EH (cell line): ENCODE data around the gene ILK.
A peak's percentile ranks its signal among the peaks of the same experiment; 100 is the strongest.

Experiments
- DNase-seq: peaks from one replicate; pipeline ENCODE4 v3.0.0-alpha.2; 2015; ENCODE audit warnings: low read depth

The ILK gene

GRCh38 chr11:6636480-6636879, 32.9 kb downstream of the ILK start:
- no peak for DNase-seq

- peak; percentile 93 for DNase-seq
Observed at GRCh38 chr11:6637871-6638270, 34.3 kb downstream of the ILK start.

- DNase-seq, result peak; percentile 6
Observed at GRCh38 chr11:6638429-6638828, 34.9 kb downstream of the ILK start.

GRCh38 chr11:6640036-6640984, 36.7 kb downstream of the ILK start:
- no peak for DNase-seq

DNA sequence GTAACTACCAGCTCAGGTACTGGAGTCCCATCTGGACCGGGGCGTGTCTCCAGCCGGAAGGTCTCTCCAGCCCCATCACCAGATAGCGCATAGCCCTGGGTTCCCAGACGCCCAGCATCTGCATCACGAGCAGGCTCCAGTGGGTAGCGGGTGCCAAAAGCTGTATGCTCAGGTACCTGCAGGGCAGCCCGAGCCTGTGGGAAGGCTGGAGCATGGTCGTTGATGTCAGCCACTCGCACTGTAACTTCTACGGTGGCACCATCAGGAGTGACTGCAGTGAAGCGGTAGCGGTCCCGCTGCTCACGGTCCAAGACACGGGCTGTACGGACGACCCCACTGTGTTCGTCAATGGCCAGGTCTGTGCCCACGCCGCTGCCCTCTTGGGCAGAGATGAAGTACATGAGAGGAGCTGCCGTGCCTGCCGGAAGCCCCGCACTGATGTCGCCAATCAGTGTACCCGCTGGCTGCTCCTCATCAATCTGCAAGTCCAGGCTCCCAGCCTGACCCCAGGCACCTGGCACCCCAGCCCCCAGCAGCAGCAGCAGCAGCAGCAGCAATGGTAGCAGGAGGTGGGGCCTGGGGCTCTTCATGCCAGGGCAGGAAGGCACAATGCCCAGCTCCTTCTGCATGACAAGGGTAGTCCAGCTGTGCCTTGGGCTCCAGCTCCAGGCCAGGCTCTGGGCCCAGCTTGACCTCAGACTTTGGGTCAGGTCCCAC, 37.6 kb downstream of the ILK start:
- no peak for DNase-seq

GRCh38 chr11:6642957-6643356, 39.4 kb downstream of the ILK start:
- no peak for DNase-seq

GRCh38 chr11:6646071-6646470, 42.5 kb downstream of the ILK start:
- peak; percentile 84 for DNase-seq

GRCh38 chr11:6646576-6646917, 43.0 kb downstream of the ILK start:
- peak; percentile 76 for DNase-seq

DNA sequence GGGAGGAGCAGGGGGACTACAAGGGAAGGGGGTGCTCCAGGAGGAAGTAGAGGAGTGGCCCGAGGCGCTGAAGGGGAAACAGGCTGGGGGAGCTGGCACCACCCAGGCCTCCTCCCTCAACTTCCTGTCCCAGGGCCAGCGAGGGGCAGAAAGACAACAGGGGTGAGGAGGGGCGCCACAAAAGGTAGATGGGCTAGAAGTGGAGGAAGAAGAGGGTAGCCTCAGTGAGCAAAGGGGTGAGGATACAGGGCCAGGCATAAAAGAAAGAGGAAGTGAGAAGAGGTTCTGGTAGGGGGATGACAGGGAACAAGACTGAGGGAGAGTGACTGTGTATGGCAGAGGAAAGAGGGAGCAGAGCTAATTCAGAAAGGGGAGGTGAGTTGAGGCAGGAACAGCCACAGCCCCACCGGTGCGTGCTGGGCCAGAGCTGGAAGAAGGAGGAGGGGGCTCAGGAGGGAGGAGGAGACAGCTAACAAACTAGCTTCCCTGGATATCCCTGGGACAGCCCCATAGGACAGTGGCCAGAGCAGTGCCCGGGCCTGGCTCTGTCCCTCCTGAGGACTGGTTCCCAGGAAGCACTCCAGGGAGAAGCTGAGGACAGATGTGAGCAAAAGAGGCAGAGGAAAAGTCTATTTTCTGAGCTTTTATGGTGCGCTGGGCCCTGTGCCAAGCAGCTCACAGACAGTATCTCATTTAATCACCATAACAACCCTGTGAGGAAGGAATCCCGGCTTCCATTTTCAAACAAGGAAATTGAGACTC, 43.5 kb downstream of the ILK start:
- peak; percentile 84 for DNase-seq

GRCh38 chr11:6647836-6648235, 44.3 kb downstream of the ILK start:
- no peak for DNase-seq

DNA sequence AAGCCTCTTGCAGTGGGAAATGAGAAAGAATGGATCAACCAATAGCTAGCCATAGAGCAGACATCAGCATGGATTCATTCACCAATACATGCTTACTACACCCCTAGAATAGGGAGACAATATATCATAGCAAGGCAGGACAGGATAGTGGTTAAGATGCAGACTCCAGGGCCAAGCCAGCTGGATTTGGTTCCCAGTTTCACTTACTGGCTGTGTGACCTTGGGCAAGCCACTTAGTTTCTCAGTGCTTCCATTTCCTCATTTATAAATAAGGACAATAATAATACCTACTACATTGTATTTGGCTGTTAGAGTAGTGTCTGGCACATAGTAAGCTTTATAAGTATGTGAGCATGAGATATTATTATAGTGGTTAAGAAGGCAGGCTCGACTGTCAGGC, 44.9 kb downstream of the ILK start:
- DNase-seq, result no peak

DNA sequence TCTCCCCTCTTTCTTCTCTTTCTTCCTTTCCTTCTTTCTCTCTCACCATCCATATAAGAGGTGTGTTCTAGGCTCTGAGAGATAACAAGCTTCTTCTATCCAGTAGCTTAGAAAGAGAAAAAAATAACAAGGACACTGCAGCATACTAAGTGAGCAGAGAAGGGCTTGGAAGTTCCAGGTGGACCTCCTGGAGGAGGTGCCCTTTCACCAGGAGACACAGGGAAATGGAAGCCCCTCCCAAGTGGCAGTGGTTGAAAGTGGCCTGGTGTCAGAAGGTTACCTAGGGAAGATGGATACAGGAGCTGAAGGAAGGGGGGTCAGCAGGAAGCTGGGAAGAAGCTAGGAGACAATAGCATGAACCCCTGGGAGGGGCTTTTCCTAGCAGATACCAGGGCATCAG, 46.5 kb downstream of the ILK start:
- no peak for DNase-seq

DNA sequence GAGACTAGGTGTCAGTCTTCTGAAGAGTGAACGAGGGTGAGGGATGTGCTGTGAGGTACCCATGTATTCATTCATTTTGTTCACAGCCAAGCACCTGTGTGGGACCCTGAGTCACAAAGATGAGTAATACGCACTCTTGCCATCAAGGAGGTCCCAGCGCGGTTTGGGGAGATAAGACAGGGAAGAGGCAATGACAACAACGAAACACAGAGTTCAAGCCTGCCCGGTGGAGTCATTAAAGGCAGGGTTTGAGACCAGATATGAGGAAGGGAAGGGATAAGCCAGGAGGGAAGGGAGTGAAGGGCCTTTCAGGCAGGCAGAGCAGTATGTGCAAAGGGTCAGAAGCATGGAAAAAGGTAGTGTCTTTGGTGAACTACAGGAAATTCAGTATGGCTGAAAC, 47.4 kb downstream of the ILK start:
- DNase-seq, result no peak

DNA sequence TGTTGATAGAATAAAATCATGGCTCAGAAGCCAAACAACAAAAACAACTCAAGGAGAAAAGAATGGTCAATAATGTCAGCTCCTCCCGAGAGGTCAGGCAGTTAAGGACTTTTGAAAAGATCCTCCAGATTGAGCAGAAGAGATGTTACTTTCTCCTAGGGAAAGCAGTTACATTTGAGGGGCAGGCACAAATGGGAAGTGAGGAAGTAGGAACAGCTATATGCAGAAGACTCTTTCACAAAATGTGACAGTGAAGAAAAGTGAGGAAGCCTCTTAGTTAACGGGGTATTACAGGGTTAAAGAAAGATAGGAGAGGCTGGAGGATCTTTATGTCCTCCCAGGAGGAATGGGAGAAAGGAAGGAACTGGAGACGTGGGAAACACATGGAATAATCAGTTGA, 48.6 kb downstream of the ILK start:
- no peak for DNase-seq

- DNase-seq, result no peak
Observed at GRCh38 chr11:6653097-6653496, 49.5 kb downstream of the ILK start.

DNA sequence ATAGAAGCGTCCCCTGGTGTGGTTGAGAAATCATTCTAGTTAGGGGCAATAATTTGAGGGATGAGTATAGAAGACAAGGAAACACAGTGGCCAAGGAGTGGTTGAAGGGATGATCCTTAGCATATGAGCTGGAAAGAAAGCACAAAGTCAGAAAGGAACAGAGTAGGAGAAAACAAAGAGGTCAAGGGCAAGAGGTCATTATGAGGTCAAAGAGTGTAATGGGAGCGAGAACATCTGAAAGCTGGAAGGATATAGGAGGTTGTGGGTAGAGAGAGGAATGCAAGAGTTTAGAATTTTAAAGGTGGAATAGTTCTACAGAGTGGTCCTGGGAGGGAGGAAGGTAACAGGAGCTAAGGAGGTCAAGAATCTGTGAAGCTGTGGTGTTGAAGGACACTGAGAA, 50.1 kb downstream of the ILK start:
- DNase-seq, result no peak

- DNase-seq, result no peak
Observed at GRCh38 chr11:6654281-6655019, 50.9 kb downstream of the ILK start.

GRCh38 chr11:6655020-6655789, 51.6 kb downstream of the ILK start:
- peak; percentile 50 for DNase-seq

- DNase-seq, result peak; percentile 34
Observed at GRCh38 chr11:6655790-6656583, 52.4 kb downstream of the ILK start, which contains the start of gene DCHS1. TSS of gene DCHS1 (minus strand) at chr11:6655809. CDS start at chr11:6641613, 14,196 bp downstream.

DNA sequence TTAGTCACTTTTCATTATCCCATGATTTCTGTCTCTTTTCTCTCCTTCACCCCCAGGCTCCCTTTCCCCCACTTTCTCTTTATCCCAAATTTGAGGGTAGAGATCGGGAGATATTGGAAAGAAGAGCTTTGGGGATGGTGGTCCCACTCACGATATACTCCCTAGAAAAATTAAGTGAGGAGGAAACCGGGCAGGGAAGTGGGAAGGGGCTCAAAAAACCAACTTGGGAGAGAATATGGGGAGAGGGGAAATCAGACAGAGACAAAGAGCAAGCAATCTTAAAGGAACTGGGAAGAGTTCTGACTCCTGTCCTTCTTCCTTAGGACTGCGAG, 53.0 kb downstream of the ILK start:
- no peak for DNase-seq
